Natural killer cell treated with Interleukin-12 subunit alpha and Interleukin-12 subunit beta and Interleukin-15 and Interleukin-18, amount 100 ng/mL, for 72 hours (primary cell): Measurements from ENCODE around the gene LRP1. TPM values are rescaled to one million over a fixed set of nuclear protein-coding genes. Genes with fewer than 3 reads are reported as not detected.
A peak's percentile ranks its signal among the peaks of the same experiment; 100 is the strongest.

Source experiments
- ATAC-seq, 2 donors: fragments of 150-1000 bp; cut with Tn5 transposase in 1 of 2; sonication (Bioruptor Pico), chemical (Tn5 transposase) in 1 of 2; 2 replicates each; pipeline ENCODE4 v1.10.0; 2021
- DNase-seq: peaks from one replicate; pipeline ENCODE4 v3.0.0; 2022; ENCODE audit warnings: low spot score
- H3K27ac Mint-ChIP-seq, 2 donors: 1 replicate in 1 of 2; 2 replicates in 1 of 2; pipeline ENCODE4 v1.8.0; 2022; ENCODE audit warnings: mixed read lengths in 2 of 2, mild to moderate bottlenecking in 1 of 2, moderate library complexity in 1 of 2
- H3K27me3 Mint-ChIP-seq, 2 donors: 1 replicate in 1 of 2; 2 replicates in 1 of 2; pipeline ENCODE4 v1.8.0; 2022; ENCODE audit warnings: mixed read lengths in 2 of 2
- H3K36me3 Mint-ChIP-seq: one replicate; pipeline ENCODE4 v1.8.0; 2022; ENCODE audit warnings: mixed read lengths
- H3K4me1 Mint-ChIP-seq, 2 donors: 1 replicate in 1 of 2; 2 replicates in 1 of 2; pipeline ENCODE4 v1.8.0; 2022; ENCODE audit warnings: low read depth in 2 of 2, mixed read lengths in 2 of 2, mild to moderate bottlenecking in 1 of 2
- H3K4me3 Mint-ChIP-seq: one replicate; pipeline ENCODE4 v1.8.0; 2022; ENCODE audit warnings: mixed read lengths
- H3K9me3 Mint-ChIP-seq: 2 replicates; pipeline ENCODE4 v1.8.0; 2022; ENCODE audit warnings: mixed read lengths
- total RNA-seq, 2 donors: library from RNA; stranded (reverse); gene quantifications; one replicate each; pipeline ENCODE4 v1.2.3, GENCODE V29; 2022

LRP1 gene
- total RNA-seq, 2 donors from 2014 or later, result 0.42 to 0.45 TPM

DNA sequence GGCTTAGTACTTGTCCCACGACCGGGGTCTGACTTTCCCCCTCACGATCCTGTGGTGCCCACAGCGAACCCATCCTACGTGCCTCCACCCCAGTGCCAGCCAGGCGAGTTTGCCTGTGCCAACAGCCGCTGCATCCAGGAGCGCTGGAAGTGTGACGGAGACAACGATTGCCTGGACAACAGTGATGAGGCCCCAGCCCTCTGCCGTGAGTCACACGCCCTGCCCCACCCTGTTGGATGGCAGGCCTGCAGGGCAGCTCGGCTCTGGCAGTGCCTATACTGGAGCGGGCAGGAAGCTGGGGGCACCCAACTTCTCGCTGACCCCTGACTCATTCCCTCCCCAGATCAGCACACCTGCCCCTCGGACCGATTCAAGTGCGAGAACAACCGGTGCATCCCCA, 37.5 kb downstream of the LRP1 start:
- Mint-ChIP-seq H3K36me3 (no peaks in the 10 kb centered on the region), H3K27me3 (peaks cover 0 to 2% of the 10 kb centered on the region in 2 donors), H3K9me3 (no peaks in the 10 kb centered on the region), H3K4me3 (no peak overlapping the region), H3K4me1 (no peaks in the 10 kb centered on the region), H3K27ac (no peak overlapping the region)
- DNase-seq (no peak), ATAC-seq (no peak)

- no peak overlapping the region for H3K4me3 Mint-ChIP-seq
- no peaks in the 10 kb centered on the region for H3K36me3 Mint-ChIP-seq
- no peaks in the 10 kb centered on the region for H3K9me3 Mint-ChIP-seq
- DNase-seq (no peak), ATAC-seq (peak; percentile 40 to 51)
- no peaks in the 10 kb centered on the region for H3K4me1 Mint-ChIP-seq
- no peak overlapping the region for H3K27ac Mint-ChIP-seq
- peaks cover 0 to 2% of the 10 kb centered on the region in 2 donors for H3K27me3 Mint-ChIP-seq
Measured at GRCh38 chr12:57166971-57167371, 38.7 kb downstream of the LRP1 start.

DNA sequence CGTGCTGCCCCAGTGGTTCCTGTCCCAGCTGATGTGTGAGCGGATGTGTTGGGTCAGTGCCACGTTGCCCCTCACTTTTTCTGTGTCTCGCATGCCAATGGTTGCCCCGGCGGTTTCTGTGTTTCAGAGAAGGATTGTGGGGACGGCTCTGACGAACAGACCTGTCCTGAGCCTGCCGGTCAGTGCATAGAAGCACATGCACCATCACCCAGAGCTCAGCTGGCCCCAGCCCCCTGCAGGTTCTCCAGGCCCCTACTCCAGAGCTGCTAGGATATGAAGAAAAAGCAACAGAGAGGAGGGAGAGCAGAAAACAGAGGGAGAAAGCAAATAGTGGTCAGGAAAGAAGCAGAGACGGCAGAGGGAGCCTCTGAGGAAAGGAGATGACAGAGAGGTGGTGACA, 39.8 kb downstream of the LRP1 start:
- Mint-ChIP-seq H3K27ac (no peak overlapping the region), H3K36me3 (no peaks in the 10 kb centered on the region), H3K4me3 (no peak overlapping the region), H3K9me3 (no peaks in the 10 kb centered on the region), H3K27me3 (peaks cover 0 to 3% of the 10 kb centered on the region in 2 donors), H3K4me1 (no peaks in the 10 kb centered on the region)
- ATAC-seq, result no peak
- DNase-seq, result no peak

DNA sequence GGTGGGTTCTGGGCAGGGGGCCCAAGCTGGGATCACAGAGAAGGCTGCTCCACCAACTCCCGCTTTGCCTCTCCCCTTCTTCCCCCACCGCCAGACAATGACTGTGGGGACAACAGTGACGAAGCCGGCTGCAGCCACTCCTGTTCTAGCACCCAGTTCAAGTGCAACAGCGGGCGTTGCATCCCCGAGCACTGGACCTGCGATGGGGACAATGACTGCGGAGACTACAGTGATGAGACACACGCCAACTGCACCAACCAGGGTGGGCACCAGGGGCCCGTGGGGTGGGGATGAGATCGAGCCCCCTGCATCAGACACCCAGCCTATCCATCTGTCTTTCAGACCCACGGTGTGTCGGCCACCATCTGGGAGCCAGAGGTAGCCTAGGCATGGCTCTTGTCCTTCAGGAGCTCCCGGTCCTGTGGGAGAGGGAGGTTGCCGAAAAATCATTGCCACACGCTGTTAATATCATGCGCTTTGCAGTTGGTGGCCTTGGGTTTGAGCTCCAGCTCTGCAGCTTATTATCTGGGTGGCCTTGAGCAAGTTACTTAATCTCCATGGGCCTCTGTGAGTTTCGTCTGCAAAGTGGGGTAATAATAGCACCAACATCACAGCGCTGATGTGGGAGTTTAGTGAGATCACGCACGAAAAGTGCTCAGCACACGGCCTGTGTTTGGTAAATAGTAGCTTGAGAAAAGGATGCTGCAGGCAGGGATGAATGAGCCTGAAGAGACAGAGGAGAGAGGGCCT, 40.9 kb downstream of the LRP1 start:
- Mint-ChIP-seq H3K4me3 (no peak overlapping the region), H3K36me3 (no peaks in the 10 kb centered on the region), H3K4me1 (no peaks in the 10 kb centered on the region), H3K27me3 (peaks cover 0 to 4% of the 10 kb centered on the region in 2 donors), H3K9me3 (no peaks in the 10 kb centered on the region), H3K27ac (no peak overlapping the region)
- DNase-seq (no peak), ATAC-seq (no peak)

- Mint-ChIP-seq H3K4me3 (no peak overlapping the region), H3K9me3 (no peaks in the 10 kb centered on the region), H3K4me1 (no peaks in the 10 kb centered on the region), H3K36me3 (no peaks in the 10 kb centered on the region), H3K27me3 (peaks cover 0 to 4% of the 10 kb centered on the region in 2 donors), H3K27ac (no peak overlapping the region)
- ATAC-seq (no peak), DNase-seq (no peak)
Measured at GRCh38 chr12:57169969-57170368, 41.7 kb downstream of the LRP1 start.

- H3K27ac Mint-ChIP-seq, result no peak overlapping the region
- H3K36me3 Mint-ChIP-seq, result no peaks in the 10 kb centered on the region
- H3K4me3 Mint-ChIP-seq, result no peak overlapping the region
- DNase-seq, result no peak
- no peaks in the 10 kb centered on the region for H3K9me3 Mint-ChIP-seq
- H3K4me1 Mint-ChIP-seq, result no peaks in the 10 kb centered on the region
- no peak for ATAC-seq
- peaks cover 0 to 4% of the 10 kb centered on the region in 2 donors for H3K27me3 Mint-ChIP-seq
Measured at GRCh38 chr12:57170408-57170807, 42.1 kb downstream of the LRP1 start.

GRCh38 chr12:57170927-57171326, 42.6 kb downstream of the LRP1 start:
- Mint-ChIP-seq H3K27ac (no peak overlapping the region), H3K36me3 (no peaks in the 10 kb centered on the region), H3K4me3 (no peak overlapping the region), H3K9me3 (no peaks in the 10 kb centered on the region), H3K27me3 (peaks cover 0 to 4% of the 10 kb centered on the region in 2 donors), H3K4me1 (no peaks in the 10 kb centered on the region)
- ATAC-seq, result no peak
- DNase-seq, result no peak

GRCh38 chr12:57171668-57172067, 43.4 kb downstream of the LRP1 start:
- peaks cover 0 to 4% of the 10 kb centered on the region in 2 donors for H3K27me3 Mint-ChIP-seq
- H3K4me1 Mint-ChIP-seq, result no peaks in the 10 kb centered on the region
- H3K27ac Mint-ChIP-seq, result no peak overlapping the region
- no peaks in the 10 kb centered on the region for H3K36me3 Mint-ChIP-seq
- no peak overlapping the region for H3K4me3 Mint-ChIP-seq
- H3K9me3 Mint-ChIP-seq, result no peaks in the 10 kb centered on the region
- ATAC-seq, result no peak
- no peak for DNase-seq

GRCh38 chr12:57173089-57173488, 44.8 kb downstream of the LRP1 start:
- H3K36me3 Mint-ChIP-seq, result no peaks in the 10 kb centered on the region
- peaks cover 0 to 4% of the 10 kb centered on the region in 2 donors for H3K27me3 Mint-ChIP-seq
- H3K4me3 Mint-ChIP-seq, result no peak overlapping the region
- H3K9me3 Mint-ChIP-seq, result no peaks in the 10 kb centered on the region
- H3K4me1 Mint-ChIP-seq, result no peaks in the 10 kb centered on the region
- no peak overlapping the region for H3K27ac Mint-ChIP-seq
- ATAC-seq, result peak; percentile 18 to 46
- DNase-seq, result no peak

DNA sequence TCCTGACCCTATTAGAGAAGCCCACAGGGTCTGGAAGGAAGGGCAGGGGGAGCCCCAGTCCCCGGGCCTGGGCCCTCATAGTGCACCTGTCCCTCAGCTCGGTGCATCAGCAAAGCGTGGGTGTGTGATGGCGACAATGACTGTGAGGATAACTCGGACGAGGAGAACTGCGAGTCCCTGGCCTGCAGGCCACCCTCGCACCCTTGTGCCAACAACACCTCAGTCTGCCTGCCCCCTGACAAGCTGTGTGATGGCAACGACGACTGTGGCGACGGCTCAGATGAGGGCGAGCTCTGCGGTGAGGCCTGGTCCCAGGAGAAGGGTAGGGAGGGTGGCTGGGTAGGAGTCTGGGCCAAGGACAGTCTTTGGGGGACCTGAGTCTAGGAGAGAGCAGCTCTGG, 45.4 kb downstream of the LRP1 start:
- H3K36me3 Mint-ChIP-seq, result no peaks in the 10 kb centered on the region
- H3K9me3 Mint-ChIP-seq, result no peaks in the 10 kb centered on the region
- H3K27me3 Mint-ChIP-seq, result peaks cover 0 to 6% of the 10 kb centered on the region in 2 donors
- ATAC-seq (no peak), DNase-seq (no peak)
- no peaks in the 10 kb centered on the region for H3K4me1 Mint-ChIP-seq
- no peak overlapping the region for H3K27ac Mint-ChIP-seq
- H3K4me3 Mint-ChIP-seq, result no peak overlapping the region

DNA sequence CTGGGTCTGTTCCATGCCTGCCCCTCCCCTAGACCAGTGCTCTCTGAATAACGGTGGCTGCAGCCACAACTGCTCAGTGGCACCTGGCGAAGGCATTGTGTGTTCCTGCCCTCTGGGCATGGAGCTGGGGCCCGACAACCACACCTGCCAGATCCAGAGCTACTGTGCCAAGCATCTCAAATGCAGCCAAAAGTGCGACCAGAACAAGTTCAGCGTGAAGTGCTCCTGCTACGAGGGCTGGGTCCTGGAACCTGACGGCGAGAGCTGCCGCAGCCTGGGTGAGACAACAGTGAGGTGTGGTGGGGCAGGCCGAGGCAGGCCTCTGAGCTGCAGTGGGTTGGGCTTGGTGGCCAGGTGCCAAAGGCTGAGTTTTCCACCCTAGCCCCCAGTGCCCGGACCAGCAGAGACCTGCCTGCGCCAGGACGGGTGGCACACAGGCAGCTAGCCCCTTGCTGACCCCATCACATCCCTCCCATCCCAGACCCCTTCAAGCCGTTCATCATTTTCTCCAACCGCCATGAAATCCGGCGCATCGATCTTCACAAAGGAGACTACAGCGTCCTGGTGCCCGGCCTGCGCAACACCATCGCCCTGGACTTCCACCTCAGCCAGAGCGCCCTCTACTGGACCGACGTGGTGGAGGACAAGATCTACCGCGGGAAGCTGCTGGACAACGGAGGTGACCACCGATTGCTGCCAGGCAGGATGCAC, 47.3 kb downstream of the LRP1 start:
- ATAC-seq (no peak), DNase-seq (peak; percentile 71)
- Mint-ChIP-seq H3K27me3 (peaks cover 0 to 4% of the 10 kb centered on the region in 2 donors), H3K27ac (no peak overlapping the region), H3K36me3 (no peaks in the 10 kb centered on the region), H3K4me3 (no peak overlapping the region), H3K9me3 (no peaks in the 10 kb centered on the region), H3K4me1 (no peaks in the 10 kb centered on the region)

- no peak for ATAC-seq
Measured at GRCh38 chr12:57176139-57176477, 47.8 kb downstream of the LRP1 start.

GRCh38 chr12:57176846-57177245, 48.6 kb downstream of the LRP1 start:
- no peak overlapping the region for H3K4me3 Mint-ChIP-seq
- H3K27ac Mint-ChIP-seq, result no peak overlapping the region

More at GRCh38 chr12:57176139-57176477, 47.8 kb downstream of the LRP1 start:
- no peak overlapping the region for H3K27ac Mint-ChIP-seq
- no peaks in the 10 kb centered on the region for H3K9me3 Mint-ChIP-seq
- DNase-seq, result no peak
- H3K36me3 Mint-ChIP-seq, result no peaks in the 10 kb centered on the region
- no peak overlapping the region for H3K4me3 Mint-ChIP-seq
- peaks cover 0 to 4% of the 10 kb centered on the region in 2 donors for H3K27me3 Mint-ChIP-seq
- no peaks in the 10 kb centered on the region for H3K4me1 Mint-ChIP-seq

DNA sequence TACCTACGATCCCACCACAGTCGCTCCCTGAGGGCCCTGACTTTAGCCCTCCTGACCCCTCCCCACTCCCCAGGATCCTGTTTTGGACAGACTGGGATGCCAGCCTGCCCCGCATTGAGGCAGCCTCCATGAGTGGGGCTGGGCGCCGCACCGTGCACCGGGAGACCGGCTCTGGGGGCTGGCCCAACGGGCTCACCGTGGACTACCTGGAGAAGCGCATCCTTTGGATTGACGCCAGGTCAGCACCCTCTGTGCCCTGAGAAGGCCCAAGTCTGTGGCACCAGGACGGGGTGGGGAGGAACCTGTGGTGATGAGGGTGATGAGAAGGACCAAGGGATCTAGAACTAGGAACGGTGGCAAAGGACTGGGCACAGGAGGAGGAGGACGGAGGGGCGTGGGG, 49.1 kb downstream of the LRP1 start:
- Mint-ChIP-seq H3K9me3 (no peaks in the 10 kb centered on the region), H3K27me3 (peaks cover 0 to 4% of the 10 kb centered on the region in 2 donors), H3K27ac (no peak overlapping the region), H3K36me3 (no peaks in the 10 kb centered on the region), H3K4me3 (no peak overlapping the region), H3K4me1 (no peaks in the 10 kb centered on the region)
- DNase-seq (no peak), ATAC-seq (no peak)

More at GRCh38 chr12:57176846-57177245, 48.6 kb downstream of the LRP1 start:
- H3K9me3 Mint-ChIP-seq, result no peaks in the 10 kb centered on the region
- H3K27me3 Mint-ChIP-seq, result peaks cover 0 to 4% of the 10 kb centered on the region in 2 donors
- DNase-seq (no peak), ATAC-seq (no peak)
- H3K36me3 Mint-ChIP-seq, result no peaks in the 10 kb centered on the region
- H3K4me1 Mint-ChIP-seq, result no peaks in the 10 kb centered on the region
